B cell (primary cell): ENCODE data around the gene AGTR1. TPM values are rescaled to one million over a fixed set of nuclear protein-coding genes. Genes with fewer than 3 reads are reported as not detected.

Experiments
- ATAC-seq: fragments of 200-7000 bp; cut with Tn5 transposase; one replicate; pipeline ENCODE4 v1.10.0; 2021; ENCODE audit warnings: low read depth, mild to moderate bottlenecking, moderate number of reproducible peaks, moderate library complexity
- CTCF ChIA-PET: fragments of 350-600 bp; sonication (Branson Sonifier 250); formaldehyde crosslinking; loops from one replicate; lab custom pipeline; 2021; ENCODE audit warnings: antibody characterized with exemption, inconsistent platforms; lab: Charles Lee
- POLR2A ChIA-PET: fragments of 350-600 bp; sonication (Branson Sonifier 250); formaldehyde crosslinking; loops from one replicate; lab custom pipeline; 2021; ENCODE audit warnings: antibody characterized with exemption; lab: Charles Lee
- DNase-seq: peaks from one replicate; pipeline ENCODE4 v3.0.0; 2013
- H2AFZ ChIP-seq: 2 replicates; pipeline ENCODE4 v1.6.1; 2012; ENCODE audit warnings: mild to moderate bottlenecking, low read depth, low read length; ENCODE audit not compliant: insufficient read depth, poor library complexity, severe bottlenecking
- H3K27ac ChIP-seq, 2 donors: 1 replicate in 1 of 2; 2 replicates in 1 of 2; pipeline ENCODE4 v1.5.1; 2012 to 2013; ENCODE audit warnings: low read length in 2 of 2, mild to moderate bottlenecking in 2 of 2, moderate library complexity in 1 of 2
- H3K27me3 ChIP-seq, 4 experiments: fragments of 200-600 bp in 1 of 4; sonication (generic) in 1 of 4; replicated peaks in 1 of 4; 1 replicate in 2 of 4; 2 replicates in 2 of 4; pipeline versions ENCODE4 v1.6.1 to v1.7.0; 2013 to 2016; ENCODE audit warnings: low read length in 3 of 4, mild to moderate bottlenecking in 2 of 4, mixed read lengths in 1 of 4, moderate library complexity in 1 of 4; ENCODE audit not compliant: insufficient read depth in 4 of 4, control insufficient read depth in 3 of 4; ENCODE audit errors: control extremely low read depth in 1 of 4
- H3K36me3 ChIP-seq, 2 experiments: replicated peaks in 1 of 2; 1 replicate in 1 of 2; 2 replicates in 1 of 2; pipeline versions ENCODE4 v1.6.1 to v1.7.1; 2013; ENCODE audit warnings: low read length in 1 of 2; ENCODE audit not compliant: insufficient read depth in 2 of 2, control insufficient read depth in 1 of 2; ENCODE audit errors: control extremely low read depth in 1 of 2, extremely low read depth in 1 of 2
- H3K4me1 ChIP-seq, 2 donors: fragments of 200-600 bp in 1 of 2; sonication (generic) in 1 of 2; 1 replicate in 1 of 2; 2 replicates in 1 of 2; pipeline versions ENCODE4 v1.5.1 to v1.6.1; 2013 to 2017; ENCODE audit warnings: low read length in 2 of 2; ENCODE audit not compliant: control insufficient read depth in 2 of 2, insufficient read depth in 2 of 2
- H3K4me2 ChIP-seq: replicated peaks from 2 replicates; pipeline ENCODE3; 2012; ENCODE audit warnings: mild to moderate bottlenecking, low read depth, low read length; ENCODE audit not compliant: poor library complexity, severe bottlenecking
- H3K4me3 ChIP-seq, 5 experiments: fragments of 200-600 bp in 1 of 5; sonication (generic) in 1 of 5; 1 replicate in 3 of 5; 2 replicates in 2 of 5; pipeline versions ENCODE4 v1.5.1 to v1.7.0; 2011 to 2016; ENCODE audit warnings: low read length in 4 of 5, mild to moderate bottlenecking in 4 of 5, low read depth in 2 of 5, control low read depth in 1 of 5, moderate library complexity in 1 of 5; ENCODE audit not compliant: insufficient read depth in 1 of 5; ENCODE audit errors: control extremely low read depth in 1 of 5, extremely low read depth in 1 of 5
- H3K79me2 ChIP-seq: fragments of 200-600 bp; sonication (generic); one replicate; pipeline ENCODE4 v1.6.0; 2016; ENCODE audit warnings: low read length; ENCODE audit not compliant: control insufficient read depth, insufficient read depth
- H3K9ac ChIP-seq: fragments of 200-600 bp; sonication (generic); 2 replicates; pipeline ENCODE4 v1.6.1; 2017; ENCODE audit warnings: mild to moderate bottlenecking, low read length, moderate library complexity
- H3K9me3 ChIP-seq, 3 donors: one replicate each; pipeline versions ENCODE4 v1.6.1 to v1.7.1; 2013; ENCODE audit warnings: low read length in 2 of 3; ENCODE audit not compliant: control insufficient read depth in 2 of 3, insufficient read depth in 1 of 3; ENCODE audit errors: control extremely low read depth in 1 of 3
- H4K20me1 ChIP-seq: 2 replicates; pipeline ENCODE4 v1.6.0; 2012; ENCODE audit warnings: mild to moderate bottlenecking, low read length; ENCODE audit not compliant: insufficient read depth, control insufficient read depth, poor library complexity, severe bottlenecking
- H3K27ac Mint-ChIP-seq: one replicate; pipeline ENCODE4 v1.8.0; 2021; ENCODE audit warnings: mixed read lengths
- H3K27me3 Mint-ChIP-seq: one replicate; pipeline ENCODE4 v1.8.0; 2021; ENCODE audit warnings: mixed read lengths
- H3K4me1 Mint-ChIP-seq: one replicate; pipeline ENCODE4 v1.8.0; 2021; ENCODE audit warnings: mixed read lengths
- H3K4me3 Mint-ChIP-seq: one replicate; pipeline ENCODE4 v1.8.0; 2021; ENCODE audit warnings: mixed read lengths
- H3K9me3 Mint-ChIP-seq: one replicate; pipeline ENCODE4 v1.8.0; 2022; ENCODE audit warnings: mixed read lengths; ENCODE audit not compliant: insufficient read depth
- EZH2 ChIP-seq: IDR thresholded peaks from 2 replicates; pipeline ENCODE4 v1.6.1; 2012; ENCODE audit warnings: borderline replicate concordance, low read depth, mild to moderate bottlenecking, moderate library complexity, low read length; ENCODE audit not compliant: insufficient read depth, poor library complexity, severe bottlenecking
- WGBS: methylation state at CpG from one replicate; pipeline ENCODE4 v1.1.5; 2013; ENCODE audit warnings: missing lambda C conversion rate; ENCODE audit not compliant: insufficient coverage; 5-methylcytosine and 5-hydroxymethylcytosine counted together
- intact Hi-C: fragments of 100-400 bp; cut with micrococcal nuclease; formaldehyde crosslinking; loops from one replicate; pipeline ENCODE4 v1.10.0; 2022
- polyA plus RNA-seq: library from polyadenylated mRNA; depleted of rRNA; stranded (reverse); fragments of >200 nt; gene quantifications from 2 replicates; pipeline ENCODE4 v1.2.3, GENCODE V29; 2012
- total RNA-seq, 2 donors: library from RNA; stranded (reverse); fragments of 120-200 nt in 1 of 2; gene quantifications; 1 replicate in 1 of 2; 2 replicates in 1 of 2; pipeline versions ENCODE4 v1.2.3 to v1.2.4, GENCODE V29; 2013 to 2022
- TF ChIP-seq, protein P1 (sequence below): fragments of 200-600 bp; IDR thresholded peaks from one replicate; pipeline ENCODE4 v1.8.0; 2022; ENCODE audit warnings: antibody characterized with exemption, mild to moderate bottlenecking

AGTR1 gene
- total and polyA plus RNA-seq, 2 donors (not counting 1 experiment from before 2014, with no cell fraction given), result not detected

DNA sequence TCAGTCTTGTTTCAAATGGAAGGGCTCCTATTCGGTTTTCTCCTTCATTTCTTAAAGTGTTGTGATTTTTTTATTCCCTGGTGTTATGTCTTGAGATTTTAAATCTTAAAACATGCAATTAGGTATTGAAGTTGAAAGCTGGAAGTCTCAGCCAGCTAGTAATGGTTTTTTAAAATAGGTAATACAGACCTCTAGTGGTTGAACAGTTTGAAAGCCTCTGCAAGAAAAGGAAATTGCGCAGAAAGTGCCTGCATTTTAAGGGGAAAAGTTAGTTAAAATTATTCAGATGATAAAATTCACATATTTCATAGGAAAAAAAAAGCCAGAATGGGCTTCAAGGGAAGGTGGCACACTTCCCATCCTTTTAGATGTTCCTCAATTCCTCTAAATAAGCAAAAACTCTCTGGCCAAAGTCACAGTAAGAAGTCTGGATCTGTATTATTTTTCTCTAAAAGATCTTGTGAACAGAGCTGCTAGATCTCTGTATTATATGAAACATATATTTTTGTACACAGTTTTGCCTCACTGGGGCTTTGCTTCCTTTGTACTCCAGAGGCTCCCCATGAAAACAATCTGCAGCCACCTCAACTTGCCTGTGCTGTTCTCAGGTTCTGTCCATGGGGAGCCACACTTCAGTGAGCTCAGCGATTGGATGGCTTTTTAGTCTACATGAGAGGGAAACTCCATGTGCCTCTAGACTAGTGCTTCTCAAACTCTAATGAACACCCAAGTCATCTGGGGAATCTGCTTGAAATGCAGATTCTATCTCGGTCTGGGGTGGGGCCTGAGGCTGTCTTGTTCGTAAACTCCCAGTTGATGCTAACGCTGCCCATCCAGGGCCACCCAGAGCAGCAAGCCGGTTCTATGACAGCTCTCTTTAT is 21.5 kb downstream of the AGTR1 start:
- no peaks in the 10 kb centered on the region for H3K9me3 ChIP-seq
- H3K36me3 ChIP-seq, result no peaks in the 10 kb centered on the region
- intact Hi-C loops, result no loop called here
- no peak overlapping the region for H3K4me3 ChIP-seq
- H3K9me3 Mint-ChIP-seq, result no peaks in the 10 kb centered on the region
- ATAC-seq, result no peak
- no peak overlapping the region for H3K27ac Mint-ChIP-seq
- no peaks in the 10 kb centered on the region for H3K27me3 Mint-ChIP-seq
- no peaks in the 10 kb centered on the region for H3K4me1 Mint-ChIP-seq
- H3K27me3 ChIP-seq, result no peaks in the 10 kb centered on the region
- H2AFZ ChIP-seq, result no peak overlapping the region
- H3K79me2 ChIP-seq, result no peaks in the 10 kb centered on the region
- H3K4me1 ChIP-seq, result no peaks in the 10 kb centered on the region
- no peak overlapping the region for H3K4me2 ChIP-seq
- no peak for TF ChIP-seq EZH2
- TF ChIP-seq, protein P1, sequence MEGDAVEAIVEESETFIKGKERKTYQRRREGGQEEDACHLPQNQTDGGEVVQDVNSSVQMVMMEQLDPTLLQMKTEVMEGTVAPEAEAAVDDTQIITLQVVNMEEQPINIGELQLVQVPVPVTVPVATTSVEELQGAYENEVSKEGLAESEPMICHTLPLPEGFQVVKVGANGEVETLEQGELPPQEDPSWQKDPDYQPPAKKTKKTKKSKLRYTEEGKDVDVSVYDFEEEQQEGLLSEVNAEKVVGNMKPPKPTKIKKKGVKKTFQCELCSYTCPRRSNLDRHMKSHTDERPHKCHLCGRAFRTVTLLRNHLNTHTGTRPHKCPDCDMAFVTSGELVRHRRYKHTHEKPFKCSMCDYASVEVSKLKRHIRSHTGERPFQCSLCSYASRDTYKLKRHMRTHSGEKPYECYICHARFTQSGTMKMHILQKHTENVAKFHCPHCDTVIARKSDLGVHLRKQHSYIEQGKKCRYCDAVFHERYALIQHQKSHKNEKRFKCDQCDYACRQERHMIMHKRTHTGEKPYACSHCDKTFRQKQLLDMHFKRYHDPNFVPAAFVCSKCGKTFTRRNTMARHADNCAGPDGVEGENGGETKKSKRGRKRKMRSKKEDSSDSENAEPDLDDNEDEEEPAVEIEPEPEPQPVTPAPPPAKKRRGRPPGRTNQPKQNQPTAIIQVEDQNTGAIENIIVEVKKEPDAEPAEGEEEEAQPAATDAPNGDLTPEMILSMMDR, result no peak
- CTCF ChIA-PET, result no interaction called here
- POLR2A ChIA-PET, result no interaction called here
- DNase-seq, result no peak
- H3K4me3 Mint-ChIP-seq, result no peak overlapping the region
- H3K27ac ChIP-seq, result no peak overlapping the region
- H3K9ac ChIP-seq, result no peak overlapping the region
- 87% methylated on average over 3 of the region's 7 CpGs for WGBS
- no peaks in the 10 kb centered on the region for H4K20me1 ChIP-seq

- H3K79me2 ChIP-seq, result no peaks in the 10 kb centered on the region
- 67% methylated on average over 1 of the region's 2 CpGs for WGBS
- ChIA-PET POLR2A (no interaction called here), CTCF (no interaction called here)
- no peak overlapping the region for H2AFZ ChIP-seq
- H3K9ac ChIP-seq, result no peak overlapping the region
- H3K4me1 Mint-ChIP-seq, result no peaks in the 10 kb centered on the region
- intact Hi-C loops, result no loop called here
- H3K4me1 ChIP-seq, result no peaks in the 10 kb centered on the region
- H3K27me3 Mint-ChIP-seq, result no peaks in the 10 kb centered on the region
- TF ChIP-seq, protein P1, result no peak
- TF ChIP-seq EZH2, result no peak
- H3K27ac ChIP-seq, result no peak overlapping the region
- no peaks in the 10 kb centered on the region for H3K36me3 ChIP-seq
- no peaks in the 10 kb centered on the region for H3K9me3 Mint-ChIP-seq
- H3K27ac Mint-ChIP-seq, result no peak overlapping the region
- no peak overlapping the region for H3K4me2 ChIP-seq
- ATAC-seq (no peak), DNase-seq (no peak)
- no peaks in the 10 kb centered on the region for H3K27me3 ChIP-seq
- no peak overlapping the region for H3K4me3 Mint-ChIP-seq
- H3K4me3 ChIP-seq, result no peak overlapping the region
- no peaks in the 10 kb centered on the region for H3K9me3 ChIP-seq
- H4K20me1 ChIP-seq, result no peaks in the 10 kb centered on the region
Observed at GRCh38 chr3:148720873-148721272, 23.2 kb downstream of the AGTR1 start.
